Activated CD4-positive, alpha-beta T cell treated with anti-CD3 and anti-CD28 coated beads for 1 hour (primary cell): Measurements from ENCODE around the gene NANOS2.
A peak's percentile ranks its signal among the peaks of the same experiment; 100 is the strongest.

Source experiments
- DNase-seq: peaks from one replicate; pipeline ENCODE4 v3.0.0-alpha.2; 2020

NANOS2 gene

GRCh38 chr19:45890877-45891276, 23.7 kb downstream of the NANOS2 start:
- no peak for DNase-seq

GRCh38 chr19:45889210-45889885, 25.2 kb downstream of the NANOS2 start:
- no peak for DNase-seq

- DNase-seq, result no peak
Observed at GRCh38 chr19:45887200-45887710, 27.3 kb downstream of the NANOS2 start.

GRCh38 chr19:45886427-45887199, 28.0 kb downstream of the NANOS2 start:
- DNase-seq, result peak; percentile 79

GRCh38 chr19:45885556-45886426, 28.8 kb downstream of the NANOS2 start, which contains the start of gene IRF2BP1:
Gene IRF2BP1, minus strand, starts transcription at chr19:45886141. Its CDS starts 367 bp downstream, at chr19:45885774.
- peak; percentile 80 for DNase-seq

GRCh38 chr19:45884682-45885555, 29.7 kb downstream of the NANOS2 start:
- DNase-seq, result no peak

GRCh38 chr19:45883881-45884681, 30.5 kb downstream of the NANOS2 start:
- DNase-seq, result no peak

GRCh38 chr19:45883586-45883880, 31.0 kb downstream of the NANOS2 start:
- no peak for DNase-seq

- peak; percentile 65 for DNase-seq
Observed at GRCh38 chr19:45882652-45883585, 31.7 kb downstream of the NANOS2 start.

GRCh38 chr19:45881909-45882528, 32.6 kb downstream of the NANOS2 start:
- DNase-seq, result no peak

GRCh38 chr19:45881082-45881908, 33.3 kb downstream of the NANOS2 start:
- no peak for DNase-seq

- DNase-seq, result no peak
Observed at GRCh38 chr19:45879971-45880370, 34.6 kb downstream of the NANOS2 start.

- no peak for DNase-seq
Observed at GRCh38 chr19:45879055-45879454, 35.5 kb downstream of the NANOS2 start.

GRCh38 chr19:45878043-45878794, 36.4 kb downstream of the NANOS2 start:
- DNase-seq, result no peak

GRCh38 chr19:45876411-45877197, 38.0 kb downstream of the NANOS2 start:
- no peak for DNase-seq

- DNase-seq, result no peak
Observed at GRCh38 chr19:45876161-45876410, 38.5 kb downstream of the NANOS2 start.

GRCh38 chr19:45874620-45874966, 40.0 kb downstream of the NANOS2 start:
- DNase-seq, result no peak
